Activated naive CD8-positive, alpha-beta T cell treated with anti-CD3 and anti-CD28 coated beads, Interleukin-2, amount 10 ng/mL, durations not matched to agents 7 days and 5 days (primary cell): ENCODE measurements around the gene WTIP. TPM values are rescaled to one million over a fixed set of nuclear protein-coding genes. Genes with fewer than 3 reads are reported as not detected.
"Not testable (repeated sequence)": the region's sequence is repeated elsewhere in the genome, so short reads cannot be mapped to it uniquely, and the experiment has no call there.

Experiments used
- ATAC-seq: fragments of 150-1000 bp; cut with Tn5 transposase; one replicate; pipeline ENCODE4 v1.10.0; 2021; ENCODE audit warnings: low read depth, moderate library complexity
- POLR2A ChIA-PET: fragments of 350-600 bp; sonication (Branson Sonifier 250); formaldehyde crosslinking; loops from one replicate; lab custom pipeline; 2021; ENCODE audit warnings: antibody characterized with exemption; lab: Charles Lee
- DNase-seq: peaks from one replicate; pipeline ENCODE4 v3.0.0; 2021
- H3K27ac Mint-ChIP-seq: one replicate; pipeline ENCODE4 v1.8.0; 2022; ENCODE audit warnings: mild to moderate bottlenecking, mixed read lengths
- H3K27me3 Mint-ChIP-seq: one replicate; pipeline ENCODE4 v1.8.0; 2022; ENCODE audit warnings: mild to moderate bottlenecking, moderate library complexity, mixed read lengths
- H3K36me3 Mint-ChIP-seq: one replicate; pipeline ENCODE4 v1.8.0; 2021; ENCODE audit warnings: mild to moderate bottlenecking, mixed read lengths
- H3K4me1 Mint-ChIP-seq: one replicate; pipeline ENCODE4 v1.8.0; 2021; ENCODE audit warnings: mixed read lengths
- H3K4me3 Mint-ChIP-seq: one replicate; pipeline ENCODE4 v1.8.0; 2022; ENCODE audit warnings: mild to moderate bottlenecking, moderate library complexity, mixed read lengths
- H3K9me3 Mint-ChIP-seq: one replicate; pipeline ENCODE4 v1.8.0; 2021; ENCODE audit warnings: mixed read lengths
- total RNA-seq, 2 experiments: library from RNA; stranded (reverse); gene quantifications; one replicate each; pipeline ENCODE4 v1.2.3, GENCODE V29; 2021

The WTIP gene
- total RNA-seq, 2 experiments from 2014 or later: 0.23 to 0.55 TPM

GRCh38 chr19:34502582-34503411, 21.2 kb downstream of the WTIP start:
- Mint-ChIP-seq H3K4me3 (no peak overlapping the region), H3K27ac (no peak overlapping the region), H3K4me1 (no peaks in the 10 kb centered on the region), H3K36me3 (no peaks in the 10 kb centered on the region), H3K27me3 (peaks cover 7% of the 10 kb centered on the region), H3K9me3 (no peaks in the 10 kb centered on the region)
- POLR2A ChIA-PET: no interaction called here
- ATAC-seq (no peak), DNase-seq (no peak)

GRCh38 chr19:34503531-34504272, 22.1 kb downstream of the WTIP start:
- no peak overlapping the region for H3K4me3 Mint-ChIP-seq
- H3K27me3 Mint-ChIP-seq: peaks cover 7% of the 10 kb centered on the region
- H3K4me1 Mint-ChIP-seq: no peaks in the 10 kb centered on the region
- ATAC-seq (no peak), DNase-seq (no peak)
- no peak overlapping the region for H3K27ac Mint-ChIP-seq
- no peaks in the 10 kb centered on the region for H3K36me3 Mint-ChIP-seq
- no peaks in the 10 kb centered on the region for H3K9me3 Mint-ChIP-seq
- POLR2A ChIA-PET: no interaction called here

- no peaks in the 10 kb centered on the region for H3K4me1 Mint-ChIP-seq
- peaks cover 7% of the 10 kb centered on the region for H3K27me3 Mint-ChIP-seq
- POLR2A ChIA-PET: no interaction called here
- no peak overlapping the region for H3K27ac Mint-ChIP-seq
- H3K36me3 Mint-ChIP-seq: no peaks in the 10 kb centered on the region
- H3K4me3 Mint-ChIP-seq: no peak overlapping the region
- ATAC-seq: no peak
- no peak for DNase-seq
- H3K9me3 Mint-ChIP-seq: no peaks in the 10 kb centered on the region
Measured at GRCh38 chr19:34504273-34504808, 22.8 kb downstream of the WTIP start.

GRCh38 chr19:34504809-34505291, 23.3 kb downstream of the WTIP start:
- no peaks in the 10 kb centered on the region for H3K4me1 Mint-ChIP-seq
- H3K27ac Mint-ChIP-seq: no peak overlapping the region
- no peak for ATAC-seq
- no peaks in the 10 kb centered on the region for H3K36me3 Mint-ChIP-seq
- H3K4me3 Mint-ChIP-seq: no peak overlapping the region
- POLR2A ChIA-PET: no interaction called here
- peaks cover 5% of the 10 kb centered on the region for H3K27me3 Mint-ChIP-seq
- DNase-seq: no peak
- no peaks in the 10 kb centered on the region for H3K9me3 Mint-ChIP-seq

DNA sequence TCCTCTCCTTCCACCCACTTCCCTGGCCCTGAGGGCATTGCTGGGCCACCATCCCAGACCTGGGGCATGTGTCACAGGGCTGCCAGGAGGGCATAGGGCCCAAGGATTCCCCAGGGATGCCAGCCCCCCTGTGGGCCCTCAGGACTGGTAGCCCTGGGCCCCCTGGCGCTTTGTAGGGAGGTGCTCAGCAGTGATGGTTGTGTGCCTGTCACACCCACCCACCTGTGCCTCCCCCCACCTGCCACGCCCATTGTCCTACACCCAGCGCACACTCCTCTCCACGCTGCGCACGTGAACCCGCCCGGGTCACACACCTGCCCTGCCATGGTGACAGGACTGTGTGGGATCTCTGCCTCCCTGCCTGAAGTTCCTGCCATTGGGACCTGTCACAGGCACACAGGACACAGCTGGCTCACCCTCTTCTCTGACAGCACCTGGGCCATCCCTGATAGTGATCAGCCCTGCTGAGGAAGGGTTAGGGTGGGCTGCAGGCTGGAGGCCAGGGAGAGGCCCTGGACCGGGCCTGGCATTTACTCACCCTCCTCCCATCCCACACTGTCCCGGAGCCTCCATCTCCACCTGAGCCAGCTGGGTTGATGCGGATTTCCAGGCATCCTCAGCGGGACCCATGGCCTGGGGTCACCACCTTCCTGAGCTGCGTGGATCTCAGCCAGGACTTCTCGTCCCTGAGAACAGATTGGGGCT, 23.9 kb downstream of the WTIP start:
- Mint-ChIP-seq H3K27ac (no peak overlapping the region), H3K36me3 (no peaks in the 10 kb centered on the region), H3K4me3 (no peak overlapping the region), H3K4me1 (no peaks in the 10 kb centered on the region), H3K9me3 (no peaks in the 10 kb centered on the region), H3K27me3 (peaks cover 3% of the 10 kb centered on the region)
- no peak for ATAC-seq
- DNase-seq: no peak
- POLR2A ChIA-PET: no interaction called here

DNA sequence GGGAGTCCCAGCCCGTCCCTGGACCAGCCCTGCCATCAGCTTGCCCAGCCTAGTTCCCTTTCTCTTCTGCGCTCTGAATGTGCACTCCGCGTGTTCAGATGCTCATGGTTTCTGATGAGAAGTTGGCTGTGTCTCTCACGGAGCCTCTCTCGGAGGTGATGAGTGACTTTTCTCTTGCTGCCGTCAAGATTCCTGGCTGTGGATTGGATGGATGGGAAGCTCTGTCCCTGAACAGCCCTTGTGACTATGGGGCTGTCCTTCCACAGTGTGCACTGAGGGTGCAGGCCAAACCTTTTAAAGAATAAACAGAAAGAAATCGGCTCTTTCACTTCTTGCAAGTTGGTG, 24.4 kb downstream of the WTIP start:
- H3K27ac Mint-ChIP-seq: no peak overlapping the region
- peaks cover 5% of the 10 kb centered on the region for H3K27me3 Mint-ChIP-seq
- DNase-seq (no peak), ATAC-seq (no peak)
- H3K4me3 Mint-ChIP-seq: no peak overlapping the region
- H3K9me3 Mint-ChIP-seq: peaks cover 2% of the 10 kb centered on the region
- H3K36me3 Mint-ChIP-seq: no peaks in the 10 kb centered on the region
- POLR2A ChIA-PET: no interaction called here
- no peaks in the 10 kb centered on the region for H3K4me1 Mint-ChIP-seq

- Mint-ChIP-seq H3K4me1 (no peaks in the 10 kb centered on the region), H3K9me3 (peaks cover 5% of the 10 kb centered on the region), H3K27me3 (peaks cover 2% of the 10 kb centered on the region), H3K27ac (no peak overlapping the region), H3K4me3 (no peak overlapping the region), H3K36me3 (no peaks in the 10 kb centered on the region)
- ATAC-seq: no peak
- DNase-seq: no peak
- POLR2A ChIA-PET: no interaction called here
Measured at GRCh38 chr19:34507414-34508067, 26.0 kb downstream of the WTIP start.

DNA sequence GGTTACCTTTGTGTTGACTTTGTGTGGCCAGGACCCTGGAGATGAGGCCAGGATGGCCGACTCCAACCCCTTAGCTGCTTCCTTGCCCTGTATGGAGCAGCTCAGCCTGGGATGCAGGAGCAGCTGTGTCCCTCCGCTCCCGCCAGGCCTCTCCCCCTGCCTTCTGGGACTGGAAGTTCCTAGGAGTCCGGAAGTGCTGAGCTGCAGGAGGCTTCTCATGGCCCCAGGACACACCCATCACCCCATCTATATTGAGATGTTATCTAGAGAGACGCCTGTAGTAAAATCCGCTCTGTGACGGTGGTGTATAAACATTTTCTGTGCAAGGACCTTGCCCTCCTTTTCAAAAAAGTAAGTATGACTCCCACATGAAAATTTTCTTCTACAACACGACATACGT, 27.0 kb downstream of the WTIP start:
- Mint-ChIP-seq H3K27ac (no peak overlapping the region), H3K9me3 (peaks cover 5% of the 10 kb centered on the region), H3K27me3 (peaks cover 2% of the 10 kb centered on the region), H3K36me3 (no peaks in the 10 kb centered on the region), H3K4me3 (no peak overlapping the region), H3K4me1 (no peaks in the 10 kb centered on the region)
- DNase-seq: no peak
- ATAC-seq: no peak
- POLR2A ChIA-PET: no interaction called here

GRCh38 chr19:34510904-34511303, 29.3 kb downstream of the WTIP start:
- H3K4me3 Mint-ChIP-seq: not testable (repeated sequence)

DNA sequence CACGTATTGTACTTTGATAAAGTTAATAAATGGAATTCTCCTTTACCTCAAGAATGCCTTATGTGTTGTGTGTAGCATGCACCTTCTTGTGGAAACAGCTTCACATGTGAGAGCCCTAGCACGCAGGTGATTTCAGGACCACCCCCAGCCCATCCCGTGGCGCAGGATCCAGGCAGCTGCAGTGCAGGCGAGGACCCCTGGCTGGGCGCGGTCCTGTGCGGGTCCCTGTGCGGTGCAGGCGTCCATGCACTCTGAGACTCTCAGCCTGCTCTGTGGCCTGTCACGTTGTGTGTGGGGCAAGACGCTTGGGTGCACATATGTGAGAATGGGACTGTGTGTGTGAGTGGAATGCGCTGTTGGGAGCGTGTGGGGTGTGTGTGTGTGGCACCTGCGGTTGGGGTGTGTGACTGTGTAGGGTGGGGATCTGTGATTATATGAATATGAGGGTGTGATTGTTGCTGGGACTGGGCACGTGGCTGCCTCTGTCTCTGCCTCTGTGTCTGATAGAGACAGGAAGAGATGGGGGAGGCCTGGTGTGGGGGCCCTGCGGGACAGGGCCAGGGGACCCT, 30.8 kb downstream of the WTIP start:
- ATAC-seq (no peak), DNase-seq (no peak)
- Mint-ChIP-seq H3K4me3 (no peak overlapping the region), H3K9me3 (peaks cover 5% of the 10 kb centered on the region), H3K36me3 (no peaks in the 10 kb centered on the region), H3K4me1 (no peaks in the 10 kb centered on the region), H3K27ac (no peak overlapping the region), H3K27me3 (peaks cover 6% of the 10 kb centered on the region)
- POLR2A ChIA-PET: no interaction called here

More at GRCh38 chr19:34510904-34511303, 29.3 kb downstream of the WTIP start:
- H3K9me3 Mint-ChIP-seq, ATAC-seq, H3K27ac Mint-ChIP-seq, H3K36me3 Mint-ChIP-seq, H3K4me1 Mint-ChIP-seq, DNase-seq, POLR2A ChIA-PET, H3K27me3 Mint-ChIP-seq: not testable (repeated sequence)

DNA sequence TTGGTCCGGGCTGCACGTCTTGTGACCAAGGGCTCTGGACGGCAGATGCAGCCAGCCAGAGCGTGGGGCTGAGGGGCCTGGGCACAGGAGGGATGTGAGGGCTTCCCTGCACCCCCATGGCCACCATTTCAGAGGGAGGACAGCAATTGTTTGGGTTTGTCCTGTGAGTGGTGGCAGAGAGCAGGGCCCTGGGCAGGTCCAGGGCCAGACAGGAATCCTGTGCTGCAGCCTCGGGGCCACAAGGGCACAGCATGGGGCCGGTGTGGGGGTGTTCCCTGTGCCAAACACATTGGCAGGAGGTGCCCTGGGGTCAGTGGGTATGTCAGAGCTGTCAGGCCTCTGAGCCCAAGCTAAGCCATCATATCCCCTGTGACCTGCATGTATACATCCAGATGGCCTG, 32.2 kb downstream of the WTIP start:
- H3K36me3 Mint-ChIP-seq: no peaks in the 10 kb centered on the region
- H3K4me3 Mint-ChIP-seq: no peak overlapping the region
- DNase-seq (no peak), ATAC-seq (no peak)
- H3K4me1 Mint-ChIP-seq: no peaks in the 10 kb centered on the region
- H3K27me3 Mint-ChIP-seq: peaks cover 6% of the 10 kb centered on the region
- peaks cover 5% of the 10 kb centered on the region for H3K9me3 Mint-ChIP-seq
- POLR2A ChIA-PET: no interaction called here
- no peak overlapping the region for H3K27ac Mint-ChIP-seq

GRCh38 chr19:34519602-34520001, 38.0 kb downstream of the WTIP start:
- Mint-ChIP-seq H3K36me3 (no peaks in the 10 kb centered on the region), H3K4me3 (no peak overlapping the region), H3K27me3 (peaks cover 16% of the 10 kb centered on the region), H3K4me1 (no peaks in the 10 kb centered on the region), H3K9me3 (no peaks in the 10 kb centered on the region), H3K27ac (no peak overlapping the region)
- no peak for DNase-seq
- ATAC-seq: no peak
- POLR2A ChIA-PET: interaction anchor here (0.5 kb wide), 1 partner anchor 902 kb away, joined by 3 read pairs; no protein-coding TSS in a partner anchor

DNA sequence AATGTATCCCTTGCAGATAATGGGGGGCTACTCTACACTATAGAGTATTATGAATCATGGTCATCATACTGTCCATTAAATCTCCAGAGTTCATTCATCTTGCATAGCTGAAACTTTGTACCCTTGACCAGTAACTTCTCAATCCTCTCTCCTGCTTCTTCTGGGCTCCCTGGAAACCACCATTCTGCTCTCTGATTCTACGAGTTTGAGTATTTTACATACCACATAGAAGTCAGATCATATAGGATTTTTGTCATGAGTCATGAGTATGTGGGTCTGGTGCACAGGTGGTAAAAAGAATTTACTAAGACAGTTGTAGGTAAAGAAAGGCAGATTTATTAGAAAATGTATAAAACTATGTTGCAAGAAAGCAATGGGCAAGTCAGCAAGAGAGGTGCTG, 41.9 kb downstream of the WTIP start:
- Mint-ChIP-seq H3K4me1 (no peaks in the 10 kb centered on the region), H3K27ac (no peak overlapping the region), H3K27me3 (peaks cover 15% of the 10 kb centered on the region), H3K4me3 (no peak overlapping the region), H3K36me3 (no peaks in the 10 kb centered on the region), H3K9me3 (no peaks in the 10 kb centered on the region)
- ATAC-seq: no peak
- DNase-seq: no peak
- POLR2A ChIA-PET: no interaction called here
